GM12875 (cell line): ENCODE results near the gene MLN.

Source experiments
- H3K4me3 ChIP-seq: one replicate; pipeline ENCODE4 v1.5.1; 2011; ENCODE audit warnings: low read depth, low read length, control low read depth
- CTCF ChIP-seq: IDR thresholded peaks from 2 replicates; pipeline ENCODE4 v1.5.1; 2011; ENCODE audit warnings: low read depth, mild to moderate bottlenecking, control low read depth, inconsistent platforms, low read length, moderate library complexity, borderline replicate concordance; ENCODE audit not compliant: insufficient read depth

The MLN gene

GRCh38 chr6:33781131-33781975 is 22.4 kb downstream of the MLN start:
- H3K4me3 ChIP-seq, result no peak overlapping the region
- no peak for TF ChIP-seq CTCF

- no peak overlapping the region for H3K4me3 ChIP-seq
- no peak for TF ChIP-seq CTCF
Observed at GRCh38 chr6:33779895-33780294, 23.9 kb downstream of the MLN start.

- no peak overlapping the region for H3K4me3 ChIP-seq
- no peak for TF ChIP-seq CTCF
Observed at GRCh38 chr6:33779290-33779689, 24.5 kb downstream of the MLN start.

- H3K4me3 ChIP-seq, result no peak overlapping the region
- TF ChIP-seq CTCF, result no peak
Observed at GRCh38 chr6:33778444-33779121, 25.2 kb downstream of the MLN start.

GRCh38 chr6:33777398-33778388 is 26.1 kb downstream of the MLN start:
- no peak overlapping the region for H3K4me3 ChIP-seq
- no peak for TF ChIP-seq CTCF

- TF ChIP-seq CTCF, result no peak
- no peak overlapping the region for H3K4me3 ChIP-seq
Observed at GRCh38 chr6:33776764-33777163, 27.0 kb downstream of the MLN start.
